ENCODE results near the gene MYO1D.

Gene MYO1D

GRCh38 chr17:32625971-32626370 is 251.0 kb downstream of the MYO1D start:
- no peak for DNase-seq (ENCODE audit: low read depth)

DNA sequence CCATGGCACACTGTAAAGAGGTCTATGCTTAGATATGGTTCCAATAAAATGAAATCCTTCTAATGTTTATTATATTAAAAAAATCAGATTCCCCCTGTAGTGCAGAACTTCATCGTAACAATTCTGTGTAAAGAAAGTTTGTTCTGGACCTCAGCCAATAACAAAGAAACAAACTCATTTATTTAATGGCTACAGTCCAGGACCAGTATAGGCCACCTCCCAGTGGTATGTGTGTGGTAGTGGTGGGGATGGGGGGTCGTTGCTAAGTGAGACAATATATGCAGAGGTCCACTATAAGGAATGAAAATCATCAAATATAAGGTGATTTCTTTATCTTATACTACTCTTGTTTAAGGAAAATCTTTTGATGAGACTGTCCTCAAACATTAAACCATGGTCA is 253.7 kb downstream of the MYO1D start:
- DNase-seq (ENCODE audit: low read depth) = no peak

- DNase-seq (ENCODE audit: low read depth) = no peak
Measured at GRCh38 chr17:32622540-32622939, 254.4 kb downstream of the MYO1D start.

DNA sequence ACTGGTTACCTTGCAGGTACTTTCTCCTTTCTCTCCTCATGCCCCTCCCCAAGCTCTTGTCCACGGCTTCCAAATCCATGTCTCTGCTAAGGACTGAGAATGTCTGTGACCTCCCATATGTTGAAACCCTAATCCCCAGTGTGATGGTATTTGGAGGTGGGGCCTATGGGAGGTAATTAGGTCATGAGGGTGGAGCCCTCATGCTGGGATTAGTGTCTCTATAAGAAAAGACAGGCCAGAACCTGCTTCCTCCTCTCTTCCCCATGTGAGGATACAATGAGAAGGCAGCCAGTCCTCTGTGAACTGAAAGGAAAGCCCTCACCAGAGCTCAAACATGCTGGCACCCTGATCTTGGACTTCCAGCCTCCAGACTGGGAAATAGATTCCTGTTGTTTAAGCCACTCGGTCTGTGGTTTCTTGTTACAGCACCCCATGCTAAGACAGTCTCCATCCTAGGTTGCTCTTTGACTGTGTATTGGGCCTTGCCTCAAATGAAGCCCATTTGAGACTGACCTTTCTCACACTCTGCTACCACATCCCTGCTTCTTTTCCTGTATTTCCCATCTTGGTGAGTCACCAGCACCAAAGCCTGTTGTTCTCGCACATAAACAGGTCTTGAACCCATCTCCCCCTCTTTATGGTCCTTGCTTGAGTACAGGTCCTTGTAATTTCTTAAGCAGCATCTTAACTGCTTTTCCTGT is 255.2 kb downstream of the MYO1D start:
- DNase-seq (ENCODE audit: low read depth) = no peak

- DNase-seq (ENCODE audit: low read depth) = no peak
Measured at GRCh38 chr17:32615326-32615725, 261.6 kb downstream of the MYO1D start.

GRCh38 chr17:32610943-32611342 is 266.0 kb downstream of the MYO1D start:
- DNase-seq (ENCODE audit: low read depth) = no peak

- DNase-seq (ENCODE audit: low read depth) = no peak
Measured at GRCh38 chr17:32609884-32610650, 266.9 kb downstream of the MYO1D start.

- peak; percentile 43 for DNase-seq (ENCODE audit: low read depth)
Measured at GRCh38 chr17:32609085-32609484, 267.8 kb downstream of the MYO1D start.

DNA sequence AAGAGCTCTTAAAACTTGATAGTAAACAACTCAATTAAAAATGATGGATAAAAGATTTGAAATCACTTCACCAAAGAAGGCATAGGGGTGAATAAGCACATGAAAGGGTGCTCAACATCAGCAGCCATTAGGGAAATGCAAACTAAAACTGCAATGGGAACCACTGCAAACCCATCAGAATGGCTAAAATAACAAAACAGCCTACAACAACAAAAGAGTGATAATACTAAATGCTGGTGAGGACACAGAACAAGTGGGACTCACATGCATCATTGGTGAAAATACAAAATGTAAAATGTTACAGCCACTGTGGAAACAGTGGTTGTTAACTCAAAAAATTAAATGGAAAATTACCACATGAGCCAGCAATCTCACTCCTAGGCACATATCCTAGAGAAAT is 268.7 kb downstream of the MYO1D start:
- no peak for DNase-seq (ENCODE audit: low read depth)

GRCh38 chr17:32604966-32605365 is 272.0 kb downstream of the MYO1D start:
- no peak for DNase-seq (ENCODE audit: low read depth)

DNA sequence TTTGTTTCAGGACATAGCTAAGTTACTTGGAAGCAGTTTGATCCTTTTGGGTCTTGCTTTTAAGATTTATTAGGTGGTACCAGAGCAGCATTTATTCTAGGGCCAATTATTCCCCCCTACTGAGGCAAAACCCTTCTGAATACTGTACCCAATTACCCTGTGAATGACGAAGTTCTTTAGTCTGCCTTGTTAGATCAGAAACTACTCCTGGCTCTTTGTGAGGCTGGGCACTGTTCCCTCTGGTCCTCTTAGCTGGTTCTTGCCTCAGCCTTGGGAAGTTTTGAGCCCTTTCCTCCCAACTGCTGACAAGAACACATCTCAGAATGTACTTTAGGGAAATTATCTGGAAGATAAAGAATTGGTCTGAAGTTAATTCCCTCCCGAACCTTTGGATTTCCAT is 274.5 kb downstream of the MYO1D start:
- DNase-seq (ENCODE audit: low read depth) = no peak

GRCh38 chr17:32601866-32602265 is 275.1 kb downstream of the MYO1D start:
- DNase-seq (ENCODE audit: low read depth) = no peak

DNA sequence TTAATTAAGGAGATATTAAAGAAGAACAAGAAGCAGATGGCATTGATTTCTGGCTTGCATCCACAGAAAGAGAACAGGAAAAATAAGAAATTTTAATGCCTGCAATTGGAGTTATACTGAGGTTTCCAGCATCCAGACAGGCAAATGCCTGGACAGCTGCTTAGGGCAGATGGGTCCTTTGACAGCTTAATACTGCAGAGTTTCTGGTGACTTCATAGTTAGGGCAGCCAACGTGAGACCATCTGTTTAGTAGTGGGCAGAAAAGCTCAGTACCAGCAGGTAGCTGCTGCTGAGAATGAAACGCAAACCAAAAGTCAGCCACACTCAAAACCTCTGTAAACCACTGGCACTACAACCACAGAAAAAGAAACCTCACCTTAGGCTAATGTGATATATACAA is 280.3 kb downstream of the MYO1D start:
- DNase-seq (ENCODE audit: low read depth) = no peak

DNA sequence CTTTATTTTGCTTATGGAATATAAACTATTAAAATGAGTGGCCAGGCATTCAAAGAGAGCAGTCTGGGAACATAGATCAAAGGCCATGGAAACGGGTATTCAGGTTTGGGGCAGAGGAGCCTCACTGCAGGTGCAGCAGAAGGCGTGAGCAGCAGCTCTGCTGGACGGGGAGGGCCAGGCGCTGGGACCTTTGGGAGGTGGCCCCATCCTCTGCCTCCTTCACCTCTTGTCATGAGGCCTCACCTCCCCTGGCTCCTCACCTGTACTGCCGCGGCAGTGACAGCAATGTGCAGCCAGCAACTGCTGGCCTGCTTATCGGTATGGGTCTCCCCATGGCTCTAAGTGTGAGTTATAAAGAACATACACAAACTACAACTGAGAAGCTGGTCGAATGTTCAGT is 280.7 kb downstream of the MYO1D start:
- DNase-seq (ENCODE audit: low read depth) = no peak

DNA sequence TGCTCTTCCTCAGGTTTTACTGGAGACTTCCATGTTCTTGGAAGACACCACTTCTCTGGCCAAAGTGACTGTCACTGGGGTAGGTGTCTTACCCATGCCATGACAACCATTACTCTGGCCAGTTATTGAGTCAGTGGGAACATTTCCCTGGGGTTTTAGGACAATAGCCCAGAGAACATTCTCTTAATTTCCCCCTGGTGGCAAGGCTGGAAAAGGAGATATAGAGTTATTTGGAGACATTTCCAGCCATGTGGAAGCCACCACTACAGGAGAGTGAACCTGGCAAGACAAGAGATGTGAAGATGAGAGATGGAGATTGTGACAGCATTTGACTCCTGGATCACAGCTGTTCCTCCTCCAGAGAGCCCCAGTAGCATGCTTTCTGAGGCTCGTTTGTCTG is 283.9 kb downstream of the MYO1D start:
- DNase-seq (ENCODE audit: low read depth) = no peak

DNA sequence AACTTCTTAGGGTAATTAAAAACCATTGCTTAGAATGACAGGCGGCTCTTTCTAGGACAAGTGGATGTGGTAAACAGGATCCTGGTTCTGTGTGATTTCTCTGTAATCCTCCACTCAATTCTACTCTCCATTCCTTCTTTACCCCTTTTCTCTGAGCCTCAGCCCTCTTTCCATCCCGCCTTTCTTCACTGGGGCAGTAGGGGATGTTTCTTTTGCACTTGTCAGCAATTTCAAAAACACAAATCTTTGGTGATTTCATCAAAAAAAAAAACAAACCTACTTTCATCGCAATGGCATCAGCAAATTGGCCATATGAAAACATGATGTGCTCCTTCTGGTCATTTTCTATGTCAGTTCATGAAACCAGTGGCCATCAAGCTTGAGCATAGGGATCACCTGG is 285.5 kb downstream of the MYO1D start:
- no peak for DNase-seq (ENCODE audit: low read depth)

- DNase-seq (ENCODE audit: low read depth) = no peak
Measured at GRCh38 chr17:32590974-32591373, 285.9 kb downstream of the MYO1D start.

DNA sequence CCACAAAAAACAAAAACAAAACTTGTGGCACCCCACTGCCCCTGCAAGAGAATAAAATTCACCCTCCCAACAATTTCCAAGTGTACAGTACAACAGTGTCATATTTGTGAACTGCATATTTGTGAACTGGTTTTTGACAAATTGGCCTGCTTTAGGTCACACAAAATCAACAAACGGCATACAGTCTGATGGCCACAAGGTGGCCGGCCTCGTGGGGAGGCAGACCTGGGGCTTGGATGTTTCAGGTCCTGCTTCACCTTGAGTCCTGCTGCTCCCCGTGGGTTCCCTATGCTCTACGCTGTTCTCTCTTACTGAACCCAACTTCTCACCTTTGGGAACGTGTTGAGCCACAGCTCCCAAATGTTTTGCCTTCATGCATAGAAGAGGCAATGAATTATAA is 287.9 kb downstream of the MYO1D start:
- DNase-seq (ENCODE audit: low read depth) = no peak

DNA sequence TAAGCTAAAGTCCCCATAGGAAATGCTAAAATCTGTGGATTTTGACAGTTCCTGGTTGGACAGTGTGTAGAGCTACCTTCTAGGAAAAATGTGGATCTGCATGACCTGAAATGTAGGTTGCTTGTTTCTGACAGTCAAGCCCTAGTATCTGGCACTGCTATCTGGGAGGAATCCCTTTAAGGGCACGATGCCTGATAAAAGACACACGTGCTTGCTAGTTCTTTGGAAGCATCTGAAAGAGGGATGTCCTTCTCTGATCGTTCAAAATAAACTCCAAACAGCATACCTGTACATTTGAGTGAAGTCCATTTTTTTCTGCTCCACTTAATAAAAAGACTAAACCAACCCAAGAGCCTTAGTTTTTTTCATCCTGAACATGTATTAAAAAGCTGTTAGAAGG is 288.8 kb downstream of the MYO1D start:
- no peak for DNase-seq (ENCODE audit: low read depth)

DNA sequence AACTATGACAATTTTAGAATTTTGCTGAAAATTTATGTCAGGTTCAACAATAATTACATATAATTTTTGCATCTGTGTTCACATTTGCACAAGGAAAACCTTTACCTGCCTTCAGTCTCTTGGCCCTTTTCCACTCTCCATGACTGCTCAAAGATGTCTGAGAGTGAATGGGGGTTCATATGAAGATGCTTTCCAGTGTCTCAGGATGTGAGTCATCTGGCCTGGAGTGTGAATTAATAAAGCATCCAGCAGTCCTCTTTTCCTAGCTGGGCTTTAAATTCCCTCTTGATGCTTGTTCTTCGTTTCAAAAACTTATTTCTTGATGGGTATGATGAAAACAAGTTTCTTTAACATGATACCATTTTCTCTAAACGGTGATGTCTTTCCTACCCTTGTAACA is 290.3 kb downstream of the MYO1D start:
- no peak for DNase-seq (ENCODE audit: low read depth)

DNA sequence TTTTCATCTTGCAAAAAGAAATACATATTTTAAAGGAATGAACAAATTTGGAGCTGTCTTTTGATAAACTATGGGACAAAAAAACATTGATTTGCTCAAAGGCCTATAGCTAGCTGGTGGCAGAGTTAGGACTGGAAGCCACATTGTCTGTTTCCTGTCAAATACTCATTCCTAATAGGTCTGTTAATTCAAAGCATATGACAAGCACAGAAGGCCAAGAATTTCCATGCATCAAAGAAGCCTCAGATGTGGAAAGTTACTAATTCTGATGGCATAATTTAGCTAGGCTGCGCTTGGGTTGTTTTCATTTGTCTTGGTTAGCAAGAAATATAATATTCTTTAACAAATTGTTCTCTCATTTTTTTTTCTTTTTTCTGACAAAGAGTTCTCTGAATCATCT is 292.1 kb downstream of the MYO1D start:
- no peak for DNase-seq (ENCODE audit: low read depth)

DNA sequence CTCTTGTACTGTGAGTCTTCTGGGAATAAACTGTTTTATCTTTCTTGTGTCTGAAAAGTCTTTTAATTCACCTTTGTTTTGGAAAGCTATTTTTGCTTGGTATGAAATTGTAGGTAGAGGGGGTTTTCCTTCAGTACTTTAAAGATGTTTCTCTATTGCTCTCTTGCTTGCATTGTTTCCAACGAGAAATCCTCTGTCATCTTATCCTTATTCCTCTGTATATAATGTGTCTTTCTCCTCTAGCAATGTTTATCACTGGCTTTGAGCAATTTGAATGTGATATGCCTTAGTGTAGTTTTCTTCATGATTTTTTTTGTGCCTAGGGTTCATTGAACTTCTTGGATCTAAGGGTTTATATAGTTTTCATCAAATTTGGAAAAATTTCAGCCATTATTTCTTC is 293.9 kb downstream of the MYO1D start:
- DNase-seq (ENCODE audit: low read depth) = no peak

DNA sequence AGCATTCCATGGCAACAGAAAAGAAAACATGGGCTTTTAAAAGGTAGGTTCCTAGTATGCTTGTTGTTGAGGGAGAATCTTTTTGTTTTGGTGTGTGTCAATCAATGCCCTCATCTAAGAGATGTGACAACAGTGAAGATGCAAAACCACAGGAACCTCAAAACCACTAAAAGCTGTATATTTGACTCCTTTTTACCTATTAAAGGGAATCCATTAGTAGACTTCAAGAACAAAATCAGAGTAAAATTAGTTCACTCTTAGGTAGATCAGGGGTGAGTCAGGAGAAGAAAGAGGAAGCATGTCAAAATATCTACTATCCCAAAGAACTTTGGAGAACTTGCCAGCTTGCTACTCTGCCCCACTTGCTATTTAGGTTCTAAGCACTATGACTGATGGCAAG is 301.1 kb downstream of the MYO1D start:
- DNase-seq (ENCODE audit: low read depth) = no peak

DNA sequence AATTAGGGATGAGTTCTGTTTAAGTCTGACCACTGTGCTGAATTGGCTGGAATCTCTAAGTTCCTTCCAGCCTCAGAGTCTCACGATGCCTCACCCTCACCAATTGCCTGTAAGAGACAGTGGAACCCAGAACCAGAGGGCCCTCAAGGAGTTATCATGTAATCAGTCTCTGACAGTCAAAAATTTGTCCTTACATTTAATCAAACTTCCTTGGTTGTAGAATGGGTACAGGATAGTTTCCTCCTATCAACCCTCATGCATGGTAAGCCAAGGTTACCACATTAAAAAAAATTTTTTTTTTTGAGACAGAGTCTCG is 306.9 kb downstream of the MYO1D start:
- no peak for DNase-seq (ENCODE audit: low read depth)
